NCI-H2196 treated with DMSO at 0.1 percent for 48 hours (cell line): ENCODE measurements around the gene OSGIN1.

ENCODE experiments used
- DNase-seq: peaks from one replicate; lab custom pipeline; 2025; ENCODE audit not compliant: unreplicated experiment; lab: John Stamatoyannopoulos, UW

The OSGIN1 gene

GRCh38 chr16:83956336-83957289 lies 3.6 kb downstream of the OSGIN1 start:
- no peak for DNase-seq

- no peak for DNase-seq
These were observed 4.3 kb downstream of the OSGIN1 start for GRCh38 chr16:83957296-83957855.

GRCh38 chr16:83958137-83958845 lies 5.3 kb downstream of the OSGIN1 start:
- DNase-seq: no peak

GRCh38 chr16:83958846-83959565 lies 6.0 kb downstream of the OSGIN1 start:
- DNase-seq: no peak

- no peak for DNase-seq
These were observed 6.8 kb downstream of the OSGIN1 start for GRCh38 chr16:83959656-83960434.

- no peak for DNase-seq
These were observed 7.6 kb downstream of the OSGIN1 start for GRCh38 chr16:83960521-83961249.

GRCh38 chr16:83961591-83961990 lies 8.6 kb downstream of the OSGIN1 start:
- no peak for DNase-seq

GRCh38 chr16:83963277-83964119 lies 10.5 kb downstream of the OSGIN1 start:
- DNase-seq: no peak

GRCh38 chr16:83964684-83965443 lies 11.8 kb downstream of the OSGIN1 start:
- no peak for DNase-seq

- DNase-seq: no peak
These were observed 12.6 kb downstream of the OSGIN1 start for GRCh38 chr16:83965444-83966152.

- DNase-seq: no peak
These were observed 13.2 kb downstream of the OSGIN1 start for GRCh38 chr16:83966153-83966696.

GRCh38 chr16:83967091-83967490 lies 14.1 kb downstream of the OSGIN1 start:
- no peak for DNase-seq

- no peak for DNase-seq
These were observed 14.8 kb downstream of the OSGIN1 start, which contains the start of gene NECAB2 for GRCh38 chr16:83967838-83968305. Gene NECAB2 (plus strand): TSS chr16:83968244. CDS start chr16:83968649, 405 bp downstream.

- no peak for DNase-seq
These were observed 15.3 kb downstream of the OSGIN1 start for GRCh38 chr16:83968306-83968851.

GRCh38 chr16:83968891-83969649 lies 16.0 kb downstream of the OSGIN1 start:
- DNase-seq: no peak
